NCI-H345 (cell line): ENCODE measurements around the gene COBL.

Experiments used
- DNase-seq: peaks from one replicate; lab custom pipeline; 2025; lab: John Stamatoyannopoulos, UW

The COBL gene

DNA sequence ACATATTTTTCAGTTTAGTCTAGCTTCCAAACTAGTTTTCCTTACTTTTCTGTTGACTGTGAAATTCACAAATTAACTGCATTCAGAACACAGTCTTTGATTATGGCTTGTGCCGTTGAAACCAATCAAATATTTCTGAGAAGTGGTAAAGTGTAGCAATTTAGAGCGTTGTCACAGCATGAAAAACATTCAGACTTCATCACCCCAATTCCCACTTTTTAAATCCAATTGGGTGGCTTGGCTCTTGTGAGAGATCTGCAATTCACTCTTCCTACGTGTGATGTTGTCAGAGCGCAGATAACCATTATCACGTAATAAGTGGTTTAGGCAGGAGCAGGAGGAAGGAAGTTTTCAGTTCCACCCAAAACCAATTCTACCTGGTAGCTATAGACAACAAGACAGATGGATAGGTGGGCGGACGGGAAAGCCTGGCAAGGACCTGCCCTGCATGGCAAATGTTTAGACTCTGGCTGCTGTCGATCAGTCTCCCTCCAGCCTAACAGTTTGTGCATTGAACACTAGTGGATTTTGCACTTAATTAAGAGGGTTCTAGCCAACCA, 8.9 kb downstream of the COBL start:
- DNase-seq = no peak

DNA sequence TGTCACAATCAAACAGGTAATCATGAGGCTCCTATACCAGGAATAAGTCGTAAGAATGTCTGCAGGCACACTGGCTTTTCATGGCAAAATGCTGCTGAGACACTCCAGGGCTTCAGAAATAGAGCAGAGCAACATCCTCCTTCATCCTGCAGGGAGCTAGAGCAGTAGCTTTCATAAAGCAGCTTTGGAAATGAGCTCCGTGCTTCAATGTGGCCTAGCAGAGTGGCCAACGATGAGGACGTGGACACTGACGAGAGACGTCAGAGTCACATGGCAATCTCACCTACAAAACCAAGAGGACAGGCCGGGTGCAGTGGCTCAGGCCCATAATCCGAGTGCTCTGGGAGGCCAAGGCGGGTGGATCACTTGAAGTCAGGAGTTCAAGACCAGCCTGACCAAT, 9.8 kb downstream of the COBL start:
- no peak for DNase-seq

DNA sequence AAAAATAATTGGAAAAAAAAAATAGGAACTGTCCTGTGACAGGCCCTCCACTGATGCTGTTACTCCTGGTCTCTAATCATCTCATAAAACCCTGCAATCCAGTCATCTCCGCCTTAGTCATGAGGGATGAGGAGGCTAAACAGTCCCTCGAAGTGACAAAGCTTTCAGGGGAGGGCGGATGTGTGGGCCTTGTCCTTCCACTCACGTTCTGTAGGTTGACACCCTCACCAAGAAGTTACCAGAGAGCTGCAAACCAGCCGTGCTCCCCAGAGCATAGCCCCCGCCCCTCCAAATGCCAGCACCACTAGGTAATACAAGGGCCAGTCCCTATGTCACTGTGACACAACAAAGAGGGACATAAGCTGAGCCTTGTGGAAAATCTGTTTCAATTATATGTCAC, 11.9 kb downstream of the COBL start:
- no peak for DNase-seq

DNA sequence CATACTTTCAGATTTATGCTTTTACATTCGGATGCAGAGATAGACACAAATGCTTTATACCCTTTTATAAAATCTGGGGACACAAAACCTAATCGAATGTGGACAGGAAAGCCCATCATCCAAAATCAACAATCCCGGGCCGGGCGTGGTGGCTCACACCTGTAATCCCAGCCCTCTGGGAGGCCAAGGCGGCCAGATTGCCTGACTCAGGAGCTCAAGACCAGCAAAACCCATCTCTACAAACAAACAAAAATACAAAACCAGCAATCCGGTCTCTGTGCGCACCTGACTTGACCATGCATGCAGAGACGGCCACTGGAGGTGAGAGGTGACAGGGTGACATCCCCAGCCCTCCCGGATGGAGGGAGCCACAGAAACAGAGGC, 13.5 kb downstream of the COBL start:
- no peak for DNase-seq

DNA sequence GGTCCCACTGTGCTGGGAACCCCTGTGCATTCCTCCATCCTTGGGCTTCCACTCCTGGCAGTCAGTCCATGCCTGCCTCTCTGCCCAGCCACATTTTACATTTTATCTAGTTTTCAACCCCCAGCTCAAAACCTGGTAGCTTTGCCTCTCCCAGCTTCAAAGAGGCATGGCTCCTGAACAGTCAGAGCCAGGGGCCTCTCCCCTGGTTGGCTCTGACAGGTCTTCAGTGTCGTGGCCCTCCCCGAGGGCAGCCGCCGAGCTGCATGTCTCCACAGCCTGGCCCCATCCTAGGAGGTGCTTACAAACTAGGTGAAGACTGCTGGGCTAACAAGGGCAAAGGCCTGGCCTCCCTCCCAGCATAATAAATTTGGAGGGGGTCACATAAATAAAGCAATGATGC, 14.8 kb downstream of the COBL start:
- no peak for DNase-seq

DNA sequence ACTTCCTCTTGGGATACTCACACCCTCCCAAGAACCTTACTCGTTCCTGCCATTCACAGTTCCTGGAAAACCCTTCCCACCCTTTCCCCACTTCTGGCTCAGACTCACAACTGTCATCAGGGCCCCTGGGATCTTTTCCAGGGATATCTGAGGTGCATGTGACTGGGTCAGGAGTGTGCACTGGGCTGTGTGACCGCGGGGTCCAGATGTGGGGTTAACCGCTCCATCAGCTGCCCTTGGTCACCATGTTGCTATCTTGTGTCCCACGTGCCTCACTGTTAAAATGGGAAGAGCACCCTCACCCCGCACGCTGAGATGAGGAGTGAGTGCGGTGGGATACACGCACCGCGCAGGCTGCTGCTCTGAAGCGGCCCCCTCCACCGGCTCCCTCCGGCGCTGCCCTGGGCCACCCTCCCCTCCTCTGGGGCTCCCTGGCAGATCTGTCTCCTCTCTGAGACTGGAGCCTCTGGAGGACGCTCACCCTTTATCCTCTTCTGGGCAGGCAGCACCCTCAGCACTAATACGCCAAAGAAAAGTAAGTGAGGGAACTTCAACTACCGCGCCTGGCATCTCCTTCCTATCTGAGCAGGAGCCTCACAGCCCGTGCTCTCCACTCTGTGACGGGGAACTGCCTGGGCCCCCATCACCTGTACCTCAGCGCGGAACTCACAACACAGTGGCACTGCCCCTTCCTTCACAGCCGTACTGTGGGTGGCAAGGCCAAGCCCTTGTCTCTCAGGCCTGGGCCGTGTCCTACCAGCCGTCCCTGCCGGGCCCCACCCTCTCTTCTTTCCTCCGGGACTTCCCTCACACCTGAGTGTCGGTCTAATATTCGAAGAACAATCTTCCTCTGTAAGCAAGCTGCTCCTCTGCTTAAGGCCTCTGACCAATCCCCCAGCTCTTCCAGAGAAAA, 15.6 kb downstream of the COBL start:
- no peak for DNase-seq

DNA sequence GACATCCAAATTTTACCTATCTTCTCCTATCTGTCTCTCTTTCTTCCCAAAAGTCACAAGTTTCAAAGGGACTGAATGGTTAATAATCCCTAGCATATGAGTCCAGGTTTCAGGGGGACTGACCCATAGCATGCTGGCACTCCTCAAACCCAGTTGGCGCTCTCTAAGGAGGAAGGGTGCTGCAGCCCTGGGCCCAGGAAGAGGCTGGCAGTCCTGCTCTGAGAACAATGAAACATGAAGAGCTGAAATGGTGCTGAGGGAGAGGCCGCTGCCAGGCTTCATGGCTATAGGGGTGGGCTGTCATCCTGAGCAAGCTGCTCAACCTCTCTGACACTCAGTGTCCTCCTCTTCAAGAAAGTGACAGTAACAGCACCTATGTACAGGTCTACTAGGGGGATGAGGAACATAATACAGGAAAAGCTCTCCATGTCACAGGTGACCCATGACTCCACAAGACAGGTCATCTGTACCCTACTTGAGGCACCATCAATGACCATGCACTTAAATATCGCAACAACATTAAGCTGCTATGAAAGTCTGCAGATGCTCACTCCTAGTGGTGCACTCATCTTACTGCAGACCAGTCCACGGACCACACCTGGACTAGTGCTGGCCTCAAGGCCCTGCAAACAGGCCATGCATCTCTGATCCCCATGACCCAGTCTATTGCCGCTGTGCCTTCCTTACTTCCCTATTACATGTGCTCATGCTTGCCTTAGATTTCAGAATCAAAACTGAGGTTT, 17.0 kb downstream of the COBL start:
- no peak for DNase-seq

DNA sequence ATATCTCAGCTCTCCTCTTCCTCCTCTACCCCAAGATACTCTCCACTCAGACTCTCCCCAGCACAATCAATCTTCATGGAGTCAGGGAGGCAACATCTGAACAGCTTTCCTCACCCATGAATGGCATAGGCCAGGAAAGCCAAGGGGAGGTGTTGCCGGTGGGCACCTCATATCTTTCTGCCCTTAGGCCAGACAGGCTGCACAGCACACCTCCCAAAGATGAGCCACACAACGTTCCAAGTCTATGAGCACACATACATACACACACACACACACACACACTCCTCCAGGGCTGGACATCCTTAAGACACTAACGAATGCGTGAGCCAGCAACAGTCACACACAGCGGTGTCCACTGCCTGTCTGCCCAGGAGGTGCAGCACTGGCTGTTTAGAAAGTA, 17.7 kb downstream of the COBL start:
- DNase-seq = no peak

DNA sequence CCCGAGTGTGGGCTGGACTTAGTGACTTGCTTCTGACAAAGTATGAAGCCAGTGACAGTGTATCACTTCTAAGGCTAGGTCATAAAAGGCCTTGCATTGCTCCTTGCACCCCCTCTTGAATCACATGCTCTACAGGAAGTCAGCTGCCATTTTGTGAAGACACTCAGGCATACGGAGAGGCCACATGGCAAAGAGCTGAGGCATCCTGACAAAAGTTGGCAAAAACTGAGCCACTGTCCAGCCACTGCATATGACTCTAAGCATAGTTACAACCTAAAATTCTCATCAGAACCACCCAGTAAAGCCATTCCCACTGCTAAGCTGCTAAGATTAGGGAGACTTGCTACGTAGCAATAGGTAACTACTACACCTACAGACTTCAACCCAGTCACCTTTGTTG, 18.6 kb downstream of the COBL start:
- no peak for DNase-seq

DNA sequence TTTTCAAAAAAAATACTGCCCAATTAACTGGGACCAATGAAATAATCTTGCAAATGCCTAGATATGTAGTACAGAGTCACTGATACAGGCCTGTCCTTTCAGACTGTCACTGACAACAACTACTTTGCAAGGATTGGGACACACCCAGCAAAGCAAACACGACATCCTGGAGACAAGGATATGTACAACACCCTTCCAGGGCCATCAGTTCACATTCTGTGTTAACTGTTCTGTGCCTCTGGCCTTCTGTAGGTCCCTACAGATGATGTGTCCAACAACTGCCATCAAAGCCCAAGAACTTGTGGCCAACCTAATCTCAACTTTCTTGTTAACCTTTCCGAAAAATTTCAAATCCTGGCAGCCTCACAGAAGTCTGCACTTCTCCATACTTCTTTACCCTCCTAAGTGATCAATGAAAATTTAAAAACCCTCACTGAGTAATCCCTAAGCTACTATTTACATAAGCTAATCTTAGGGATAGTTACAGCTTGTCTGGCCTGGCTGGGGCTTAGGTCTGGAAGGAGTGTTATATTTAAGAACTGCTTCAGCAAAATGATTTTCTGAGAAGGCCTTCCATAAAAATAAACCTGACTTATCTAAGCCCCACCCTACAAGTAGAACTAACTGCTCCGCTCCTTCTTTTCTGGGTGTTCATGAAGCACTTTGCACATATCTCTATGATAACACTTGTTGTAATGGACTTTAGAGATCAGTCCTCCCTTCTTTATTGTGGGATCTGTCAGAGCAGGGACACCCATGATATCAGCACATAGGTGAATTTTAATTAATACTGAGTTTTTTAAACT, 21.0 kb downstream of the COBL start:
- peak; percentile 29 for DNase-seq

DNA sequence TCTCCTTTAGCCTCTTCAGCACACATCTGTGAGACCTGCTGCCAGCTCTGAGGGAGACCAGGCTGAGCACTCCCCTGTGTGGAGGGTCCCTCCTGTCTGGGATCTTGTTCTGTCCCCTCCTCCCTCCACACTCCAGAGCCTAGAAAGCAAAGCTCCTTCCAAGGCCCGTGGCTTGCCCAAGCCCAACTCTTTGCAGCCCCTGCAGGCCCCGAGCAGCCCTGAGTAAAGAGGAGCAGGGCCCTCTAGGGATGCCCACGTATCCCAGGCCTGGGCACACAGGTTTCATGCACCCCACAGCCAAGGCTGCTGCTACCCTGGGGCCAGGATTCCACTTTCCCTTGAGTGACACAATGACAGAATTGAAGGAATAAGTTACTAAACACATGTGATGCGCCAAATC, 24.0 kb downstream of the COBL start:
- no peak for DNase-seq

DNA sequence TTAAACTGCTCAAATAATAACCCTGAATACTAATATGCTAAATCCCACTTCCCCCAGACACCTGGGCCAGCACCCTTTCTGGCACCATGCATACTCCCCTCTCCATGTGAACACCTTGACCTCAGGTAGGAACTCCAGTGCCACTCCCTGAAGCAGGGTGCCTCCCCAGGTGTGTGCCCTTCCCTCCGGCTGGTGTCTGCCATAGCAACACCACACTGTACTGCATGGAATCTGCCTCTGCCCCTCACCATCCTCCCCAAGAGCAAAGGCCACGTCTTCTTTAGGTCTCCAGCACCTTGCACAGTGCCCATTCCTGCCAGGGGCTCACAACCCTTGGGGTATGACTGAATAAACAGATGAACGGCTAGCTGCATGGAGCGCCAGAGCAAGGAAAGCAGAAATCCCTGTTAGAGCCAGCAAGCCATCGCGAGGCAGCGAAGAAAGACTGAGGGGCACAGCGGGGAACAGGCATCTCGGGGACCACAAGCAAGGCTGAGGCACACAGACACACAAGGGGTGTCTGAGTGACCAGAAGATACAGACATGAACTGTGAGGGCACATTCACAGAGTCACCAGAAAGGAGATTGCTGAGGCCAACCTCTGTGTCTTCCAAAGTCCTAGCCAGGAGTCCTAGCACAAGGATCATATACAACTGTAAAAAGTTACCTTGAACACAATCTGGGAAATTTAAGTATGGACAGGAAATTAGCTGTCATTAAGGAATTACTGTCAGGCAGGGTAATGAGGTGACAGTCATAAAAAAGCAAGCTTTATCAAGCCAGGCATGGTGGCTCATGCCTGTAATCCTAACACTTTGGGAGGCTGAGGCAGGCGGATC, 25.7 kb downstream of the COBL start:
- no peak for DNase-seq

DNA sequence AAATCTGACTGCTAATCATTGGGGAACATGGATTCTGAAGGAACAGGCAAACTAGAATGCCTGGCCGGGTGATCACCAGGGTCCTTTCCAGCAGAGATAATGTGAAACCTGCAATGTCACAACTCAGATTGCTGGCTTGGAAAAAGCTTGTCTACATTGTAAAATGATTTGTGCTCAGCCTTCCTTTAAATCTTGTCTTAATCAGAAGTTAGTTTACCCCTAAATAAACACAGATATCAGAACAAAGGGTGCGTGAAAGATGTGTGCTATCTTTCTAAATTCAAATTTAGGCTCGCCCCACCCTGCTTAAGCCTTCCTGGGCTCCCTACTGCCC, 26.3 kb downstream of the COBL start:
- DNase-seq = no peak

DNA sequence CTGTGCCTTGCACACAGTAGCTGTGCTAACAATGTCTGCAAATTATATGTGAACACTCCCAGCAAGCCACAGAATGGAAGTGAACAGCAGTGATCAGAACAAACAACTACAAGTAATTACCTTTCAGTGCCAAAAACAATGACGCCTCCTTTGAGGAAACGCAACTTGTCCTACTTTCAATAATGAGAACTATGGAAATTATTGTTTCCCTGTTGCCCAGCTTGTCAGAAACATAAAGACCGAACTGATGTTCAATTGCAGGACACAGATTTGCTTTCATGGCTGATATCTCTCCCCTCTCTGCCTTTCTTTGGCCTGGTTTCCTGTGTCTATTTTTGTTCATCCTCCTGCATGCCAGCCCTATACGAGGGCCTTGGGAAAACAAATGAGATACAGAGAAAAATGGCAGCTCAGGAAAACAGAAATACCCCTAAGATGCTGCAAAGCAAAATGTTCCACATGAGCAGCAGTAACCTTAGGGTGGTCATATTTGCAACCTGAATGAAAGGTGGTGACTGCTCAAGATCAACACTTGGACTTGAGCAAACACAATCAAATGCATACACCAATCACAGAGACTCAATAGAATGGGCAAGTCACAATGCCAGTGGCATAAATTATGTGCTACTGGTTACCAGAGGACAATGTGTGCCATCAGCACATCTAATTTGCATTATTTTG, 26.8 kb downstream of the COBL start:
- DNase-seq = peak; percentile 66

DNA sequence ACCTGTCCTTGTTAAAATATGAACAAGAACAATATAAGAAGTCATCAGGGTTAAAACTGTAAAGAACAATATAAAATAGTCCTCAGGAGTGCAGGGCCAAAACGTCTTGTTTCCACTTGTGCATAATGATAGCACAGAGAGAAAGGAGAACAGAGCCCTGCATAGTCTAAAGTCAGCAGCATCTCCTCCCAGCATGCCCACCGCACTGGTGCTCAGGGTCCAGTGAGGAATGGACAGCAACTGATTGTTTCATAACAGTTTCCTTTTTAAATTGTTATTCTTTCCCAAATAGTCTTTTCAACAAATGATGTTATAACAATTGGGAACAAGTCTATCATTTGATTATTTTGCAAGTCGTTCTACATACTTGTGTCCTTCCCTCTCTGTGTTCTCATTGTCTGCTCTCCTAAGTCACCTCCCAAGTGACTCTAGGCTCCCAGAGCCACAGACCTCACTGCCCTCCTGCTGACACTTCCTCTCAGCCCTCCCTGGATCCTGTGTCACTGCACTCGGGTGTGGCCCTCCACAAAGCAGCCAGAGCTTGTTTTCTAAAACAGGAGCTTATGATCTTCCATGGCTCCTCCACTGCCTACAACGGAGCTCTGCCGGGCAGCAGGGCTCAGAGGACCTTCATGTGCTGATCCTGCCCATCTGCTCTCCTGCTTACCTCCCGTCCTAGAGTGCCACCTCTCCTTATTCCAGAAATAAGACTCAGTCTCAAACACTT, 27.6 kb downstream of the COBL start:
- peak; percentile 68 for DNase-seq

DNA sequence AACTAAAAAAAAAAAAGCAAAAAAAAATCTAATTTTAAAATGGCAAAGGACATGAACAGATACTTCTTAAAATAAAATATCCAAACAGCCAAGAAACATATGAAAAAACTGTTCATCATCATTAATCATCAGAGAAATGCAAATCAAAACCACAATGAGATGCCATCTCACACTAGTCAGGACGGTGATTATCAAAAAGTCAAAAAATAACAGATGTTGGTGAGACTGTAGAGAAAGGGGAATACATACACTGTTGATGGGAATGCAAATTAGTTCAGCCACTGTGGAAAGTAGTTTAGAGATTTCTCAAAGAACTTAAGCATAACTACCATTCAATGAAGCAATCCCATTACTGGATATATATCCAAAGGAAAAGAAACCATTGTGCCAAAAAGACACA, 30.2 kb downstream of the COBL start:
- DNase-seq = no peak

DNA sequence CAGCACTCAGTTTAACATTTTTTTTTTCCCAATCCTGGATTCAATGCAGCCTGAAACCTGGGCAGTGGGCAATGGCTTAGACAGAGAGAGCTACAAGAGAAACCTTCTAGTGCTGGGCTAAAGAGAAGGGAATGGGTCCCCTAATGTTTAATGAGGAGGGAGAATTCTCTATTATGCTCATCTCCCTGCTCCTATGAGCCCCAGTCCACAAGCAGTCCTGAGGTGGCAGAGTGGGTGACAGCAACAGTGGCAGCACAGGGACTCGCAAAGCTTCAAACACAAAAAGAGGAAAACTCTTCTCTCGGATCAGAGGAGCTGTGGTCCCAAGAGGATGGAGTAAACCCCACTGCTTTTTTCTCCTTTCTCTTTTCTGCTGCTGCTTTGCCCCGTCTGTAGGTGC, 36.5 kb downstream of the COBL start:
- no peak for DNase-seq

DNA sequence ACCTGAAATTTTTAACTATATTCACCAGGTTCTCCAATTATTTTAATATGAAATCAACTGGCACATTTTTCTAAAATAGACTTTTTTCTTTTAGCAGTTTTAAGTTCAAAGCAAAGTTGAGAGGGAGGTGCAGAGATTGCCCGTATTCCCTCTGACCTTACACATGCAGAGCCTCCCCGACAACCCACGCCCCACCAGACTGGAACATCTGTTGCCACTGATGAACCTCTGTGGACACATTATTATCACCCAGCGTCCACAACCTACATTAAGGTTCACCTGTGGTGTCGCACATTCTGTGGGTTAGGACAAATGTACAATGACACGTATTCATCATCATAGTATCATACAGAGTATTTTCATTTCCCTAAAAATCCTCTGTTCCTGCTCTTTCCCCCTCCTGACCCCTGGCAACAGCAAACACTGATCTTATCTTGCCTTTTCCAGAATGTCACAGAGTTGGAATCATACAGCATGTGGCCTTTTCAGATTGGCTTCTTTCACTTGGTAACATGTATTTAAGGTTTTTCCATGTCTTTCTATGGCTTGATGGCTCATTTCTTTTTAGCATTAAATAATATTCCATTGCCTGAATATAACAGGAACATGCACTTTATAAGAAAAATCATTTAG, 37.1 kb downstream of the COBL start:
- no peak for DNase-seq

DNA sequence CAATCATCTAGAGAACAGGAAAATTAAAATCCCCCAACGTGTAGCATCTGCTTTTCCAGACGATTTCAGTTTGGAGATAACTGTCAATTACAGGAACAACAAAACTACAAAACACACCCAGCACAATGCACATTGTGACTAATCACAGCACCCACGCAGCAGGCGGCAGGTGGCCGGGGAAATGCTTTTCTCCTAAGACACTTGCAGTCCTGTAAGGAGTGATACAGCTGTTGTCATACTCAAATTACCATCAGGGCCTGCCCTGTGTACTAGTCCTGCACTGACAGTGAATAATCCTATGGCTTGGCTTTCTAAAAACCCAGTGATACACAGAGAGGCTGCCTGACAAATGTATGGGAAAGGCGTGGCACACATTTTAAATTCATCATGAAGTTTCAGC, 37.8 kb downstream of the COBL start:
- peak; percentile 73 for DNase-seq

DNA sequence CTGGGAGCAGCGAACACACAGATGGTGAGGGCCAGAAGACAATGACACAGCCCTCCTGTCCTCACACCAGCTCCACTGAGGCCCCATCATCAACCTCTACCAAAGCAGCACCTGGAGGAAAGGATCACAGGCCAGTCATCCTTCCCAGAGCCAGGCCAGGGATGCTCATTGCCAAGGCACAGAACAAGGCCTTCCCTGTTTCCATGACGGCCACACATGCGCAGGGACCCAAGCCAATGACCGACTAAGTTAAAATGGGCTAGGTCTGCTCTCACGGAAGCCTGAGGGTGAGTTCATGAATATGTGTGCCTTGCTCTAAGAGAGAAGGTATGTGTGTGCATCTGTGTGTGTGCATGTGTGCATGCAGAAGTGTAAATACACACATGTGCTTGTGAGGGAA, 39.6 kb downstream of the COBL start:
- DNase-seq = no peak
